Right kidney (tissue), 1 donor: ENCODE measurements around the gene FCN2.

Experiments used
- DNase-seq: peaks from one replicate; pipeline ENCODE4 v3.0.0-alpha.2; 2016

Gene FCN2

DNA sequence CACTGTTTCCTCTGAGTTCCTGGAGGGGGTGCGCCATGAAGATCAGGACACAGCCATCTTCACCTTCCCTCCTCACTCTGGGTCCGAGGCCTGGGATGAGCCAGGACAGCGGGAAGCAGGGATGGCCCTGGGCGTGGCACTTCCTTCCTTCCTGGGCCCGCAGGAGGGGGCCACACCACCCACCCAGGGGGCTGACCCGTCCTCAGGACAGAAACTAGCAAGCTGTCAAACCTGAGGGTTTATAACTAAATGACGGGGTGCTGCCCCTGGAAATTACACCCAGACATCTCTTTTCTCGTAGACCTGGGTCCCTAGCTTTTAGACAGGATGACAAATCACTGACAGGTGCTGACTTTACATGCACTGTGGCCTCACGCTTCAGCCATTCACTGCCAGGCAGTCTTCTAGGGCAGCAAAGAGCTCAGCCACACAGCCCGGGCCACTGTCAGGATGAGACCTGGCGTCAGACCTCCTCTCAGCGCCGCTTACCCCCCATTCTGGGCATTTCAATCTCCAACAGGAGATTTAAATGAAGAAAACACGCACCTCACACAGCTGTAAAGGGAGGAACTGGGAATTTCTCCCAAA, 8.1 kb downstream of the FCN2 start:
- DNase-seq: no peak

DNA sequence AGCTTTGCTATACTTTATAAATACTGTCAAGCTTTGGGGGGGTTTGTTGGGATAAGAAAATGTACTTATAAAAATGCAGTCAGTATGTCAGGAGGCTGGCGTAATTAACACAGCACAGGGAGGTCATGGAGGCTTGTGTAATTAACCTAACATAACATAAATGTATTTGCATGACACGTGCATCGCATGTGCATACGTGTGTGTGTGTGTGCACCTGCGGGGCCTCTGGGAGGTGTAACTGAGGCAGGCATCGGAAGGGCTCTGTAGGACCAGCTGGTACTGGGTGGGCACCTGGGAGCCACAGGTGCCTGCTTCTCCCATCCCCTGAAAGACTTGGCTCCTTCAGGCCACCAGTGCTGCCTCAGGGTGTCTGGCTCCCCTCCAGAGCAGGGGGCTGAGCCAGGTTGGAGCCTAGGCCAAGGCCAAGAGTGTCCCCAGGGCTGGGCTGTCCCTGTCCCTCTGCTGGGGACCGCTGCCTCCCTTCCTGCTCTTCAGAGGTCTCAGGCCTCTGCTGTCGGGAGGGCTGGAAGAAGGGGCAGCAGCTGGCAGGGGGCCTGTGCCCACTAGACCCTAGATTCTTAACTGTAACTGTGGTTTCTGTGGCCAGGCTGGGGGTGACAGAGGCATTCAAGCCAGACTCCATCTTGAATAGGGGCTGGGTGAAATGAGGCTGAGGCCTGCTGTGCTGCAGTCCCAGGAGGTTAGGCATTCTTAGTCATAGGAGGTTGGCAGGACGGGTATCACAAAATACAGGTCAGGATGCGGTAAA, 9.0 kb downstream of the FCN2 start:
- DNase-seq: no peak

DNA sequence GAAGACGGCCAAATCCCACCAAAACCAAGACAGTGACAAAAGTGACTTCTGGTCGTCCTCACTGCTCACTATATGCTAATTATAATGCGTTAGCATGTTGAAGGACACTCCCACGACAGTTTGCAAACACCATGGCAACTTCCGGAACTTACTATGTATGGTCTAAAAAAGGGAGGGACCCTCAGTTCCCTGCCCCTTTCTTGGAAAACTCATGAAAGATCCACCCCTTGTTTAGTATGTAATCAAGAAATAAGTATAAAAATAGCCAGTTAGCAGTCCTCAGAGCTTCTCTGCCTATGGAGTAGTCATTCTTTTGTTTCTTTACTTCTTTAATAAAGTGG, 9.5 kb downstream of the FCN2 start:
- no peak for DNase-seq

DNA sequence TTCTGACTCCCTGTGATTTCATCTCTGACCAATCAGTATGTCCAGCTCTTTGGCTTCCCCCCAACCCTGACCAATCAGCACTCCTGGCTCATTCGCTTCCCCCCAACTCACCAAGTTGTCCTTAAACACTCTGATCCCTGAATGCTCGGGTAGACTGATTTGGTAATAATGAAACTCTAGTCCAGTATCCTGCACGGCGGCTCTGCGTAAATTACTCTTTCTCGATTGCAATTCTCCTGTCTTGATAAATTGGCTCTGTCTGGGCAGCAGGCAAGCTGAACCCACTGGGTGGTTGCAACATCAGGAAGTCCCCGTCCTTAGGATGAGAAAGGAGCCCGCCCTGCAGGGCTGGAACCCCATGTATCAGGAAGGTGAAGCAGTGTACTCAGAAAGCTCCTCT, 10.4 kb downstream of the FCN2 start:
- no peak for DNase-seq

DNA sequence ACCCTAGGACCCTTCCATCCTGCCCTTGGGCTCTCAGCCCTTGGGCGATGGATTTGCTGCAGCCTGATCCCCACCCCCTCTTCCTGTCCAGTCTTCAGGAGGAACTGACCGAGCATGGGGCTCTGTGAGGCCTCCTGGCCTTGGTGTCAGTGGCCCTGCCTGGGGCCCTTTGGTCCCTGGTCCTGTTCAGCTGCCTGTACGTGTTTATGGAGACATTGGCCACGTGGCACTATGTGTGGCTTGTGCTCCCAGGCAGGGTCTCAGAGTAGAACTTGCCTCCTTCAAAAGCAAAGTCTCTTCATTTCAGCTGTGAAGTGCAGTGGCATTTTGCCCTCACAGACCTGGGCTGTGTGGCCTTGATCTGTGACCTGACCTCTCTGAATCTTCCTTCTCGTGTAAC, 11.1 kb downstream of the FCN2 start:
- no peak for DNase-seq

DNA sequence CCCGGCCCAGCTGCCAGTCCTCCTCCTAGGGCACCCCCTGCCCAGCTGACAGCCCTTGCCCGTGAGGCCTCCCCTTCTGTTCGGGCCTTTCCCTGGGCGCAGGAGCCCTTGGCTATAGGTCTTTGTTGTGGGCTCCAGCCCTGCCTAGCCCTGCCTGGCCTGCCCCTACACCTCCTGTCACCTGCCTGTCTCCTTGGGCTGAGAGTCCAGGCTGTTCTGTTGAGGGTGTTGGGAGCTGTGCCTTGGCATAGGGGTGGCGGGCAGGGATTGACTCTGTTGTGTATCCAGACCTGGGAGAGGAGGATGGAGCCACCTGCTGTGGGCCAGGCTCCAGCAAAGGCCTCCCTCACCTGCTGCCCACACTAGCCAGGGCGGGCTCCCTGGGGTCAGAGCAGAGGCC, 11.6 kb downstream of the FCN2 start:
- no peak for DNase-seq

DNA sequence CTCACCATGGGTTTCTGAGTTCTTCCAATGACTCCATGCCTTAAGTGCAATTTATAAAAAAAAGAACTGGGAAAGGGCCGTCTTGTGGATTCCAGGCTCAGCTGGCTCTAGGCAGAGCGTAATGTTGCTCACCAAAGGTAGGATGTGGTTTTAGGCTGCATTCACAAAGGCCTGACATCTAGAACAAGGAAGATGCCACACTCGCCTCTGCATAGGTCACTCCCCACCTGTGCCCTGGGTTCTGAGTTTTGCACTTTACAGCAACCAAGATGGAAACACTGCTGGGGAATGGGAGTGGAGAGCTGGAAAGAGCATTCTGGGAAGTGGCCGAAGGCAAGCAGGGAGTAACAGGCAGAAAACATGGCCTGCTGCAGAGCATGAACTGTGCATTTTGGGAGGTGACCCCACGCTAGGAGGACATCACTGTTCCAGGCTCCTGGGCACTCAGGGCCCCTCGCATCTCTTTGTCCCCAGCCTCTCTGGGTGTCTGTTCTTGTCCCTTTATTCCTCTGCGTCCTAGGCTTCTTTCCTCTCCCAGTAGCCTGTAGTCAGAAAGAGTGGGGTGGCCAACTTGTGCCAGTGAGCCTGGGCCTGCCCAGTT, 12.3 kb downstream of the FCN2 start:
- no peak for DNase-seq

DNA sequence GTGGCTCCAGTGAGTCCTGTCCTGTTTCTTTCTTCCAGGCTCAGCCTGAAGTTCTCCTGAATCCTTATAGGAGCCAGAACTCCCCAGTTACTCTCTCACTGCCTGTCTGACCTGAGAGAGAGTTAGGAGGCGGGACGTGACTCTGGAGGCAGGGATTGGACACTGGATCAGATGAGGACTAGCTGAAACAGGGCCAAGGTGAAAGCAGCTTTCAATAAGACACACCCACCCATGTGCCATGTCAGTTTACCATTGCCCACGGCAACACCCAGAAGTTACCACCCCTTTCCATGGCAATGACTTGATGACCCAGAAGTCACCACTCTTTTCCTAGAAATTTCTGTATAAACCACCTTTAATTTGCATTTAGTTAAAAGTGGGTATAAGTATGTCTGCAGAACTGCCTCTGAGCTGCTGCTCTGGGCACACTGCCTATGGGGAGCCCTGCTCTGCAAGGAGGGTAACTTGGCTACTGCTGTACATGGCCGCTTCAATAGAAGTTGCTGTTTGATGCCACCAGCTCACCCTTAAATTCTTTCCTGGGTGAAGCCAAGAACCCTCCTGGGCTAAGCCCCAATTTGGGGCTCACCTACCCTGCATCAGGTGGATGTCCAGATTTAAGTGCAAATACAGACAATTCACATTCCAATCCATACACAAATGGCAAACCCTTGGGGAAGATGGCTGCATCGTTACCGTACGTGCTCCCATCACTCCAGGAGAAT, 13.7 kb downstream of the FCN2 start:
- DNase-seq: no peak

DNA sequence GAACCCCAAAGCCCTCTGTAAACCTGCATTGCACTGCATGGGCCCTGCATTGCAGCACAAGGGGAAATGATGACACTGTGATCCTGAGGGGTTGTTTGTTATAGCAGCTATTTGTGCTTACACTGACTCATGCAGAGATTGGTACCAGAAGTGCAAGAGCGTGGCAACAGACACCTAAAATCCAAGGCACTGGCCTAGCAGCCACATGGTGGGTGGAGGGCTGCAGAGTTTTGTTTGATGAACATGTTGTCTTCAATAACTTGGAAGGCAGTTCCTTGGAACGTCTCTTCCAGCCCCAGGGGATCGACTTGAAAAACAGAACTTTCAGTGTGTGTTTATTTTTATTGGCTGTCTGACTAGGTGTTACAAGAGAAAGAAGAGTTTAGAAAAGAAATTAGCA, 14.5 kb downstream of the FCN2 start:
- no peak for DNase-seq

DNA sequence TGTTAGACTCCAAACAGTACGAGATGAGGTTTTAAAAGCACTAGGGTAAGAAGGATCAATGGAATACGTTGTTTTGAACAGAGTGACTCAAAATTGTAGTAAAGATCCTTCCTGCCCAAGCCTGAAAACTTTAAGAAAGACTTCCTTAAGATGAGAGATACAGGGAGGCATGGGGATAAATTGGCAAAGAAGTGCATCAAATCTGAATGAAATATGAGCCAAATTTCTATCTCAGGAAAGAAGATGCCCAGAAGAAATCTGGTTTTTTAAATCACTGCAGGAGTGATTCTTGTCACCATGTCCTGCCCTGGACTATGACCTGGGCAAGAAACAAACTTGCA, 14.9 kb downstream of the FCN2 start:
- DNase-seq: no peak

DNA sequence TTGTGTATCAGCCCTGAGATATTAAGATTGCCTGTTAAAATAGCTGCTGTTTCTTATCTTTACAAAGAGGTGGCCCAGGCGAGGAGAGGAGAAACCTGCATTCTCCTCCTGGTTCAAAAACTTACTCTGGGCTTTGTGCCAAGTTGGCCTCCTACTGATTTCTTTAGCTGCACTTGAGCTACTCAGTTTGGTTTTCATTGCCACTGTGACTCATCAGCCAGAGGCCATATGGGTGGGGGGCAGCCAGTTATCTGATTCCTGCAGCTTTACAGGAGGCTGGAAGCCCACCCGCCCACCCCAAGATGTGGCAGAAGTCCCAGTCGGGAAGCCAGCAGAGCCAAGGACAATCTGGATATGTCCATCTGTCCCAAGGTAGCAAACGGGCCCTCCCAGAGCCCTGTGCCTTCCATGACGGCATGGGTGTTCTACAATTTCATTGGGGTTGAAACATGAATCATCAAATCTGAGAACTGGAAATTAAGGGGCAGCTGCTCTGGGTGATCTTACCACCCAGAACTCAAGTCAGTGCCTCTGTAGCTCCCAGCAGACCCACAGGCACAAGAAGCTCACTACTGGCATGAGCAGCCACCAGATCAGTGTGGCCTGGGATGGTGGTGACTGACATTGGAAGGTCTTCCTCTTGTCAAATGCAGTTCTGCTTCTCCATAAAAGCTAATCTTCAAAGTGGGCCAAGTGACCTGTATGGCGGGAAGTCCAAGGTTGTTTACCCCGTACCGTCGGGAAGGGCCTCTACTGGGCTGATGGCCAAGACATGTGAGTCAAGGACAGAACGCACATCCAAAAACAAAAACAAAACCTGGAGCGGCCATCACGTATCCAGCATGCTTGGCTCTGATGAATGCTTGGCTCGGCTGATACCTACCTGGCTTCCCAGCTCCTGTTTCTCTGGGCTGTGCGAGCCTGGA, 15.6 kb downstream of the FCN2 start:
- no peak for DNase-seq

DNA sequence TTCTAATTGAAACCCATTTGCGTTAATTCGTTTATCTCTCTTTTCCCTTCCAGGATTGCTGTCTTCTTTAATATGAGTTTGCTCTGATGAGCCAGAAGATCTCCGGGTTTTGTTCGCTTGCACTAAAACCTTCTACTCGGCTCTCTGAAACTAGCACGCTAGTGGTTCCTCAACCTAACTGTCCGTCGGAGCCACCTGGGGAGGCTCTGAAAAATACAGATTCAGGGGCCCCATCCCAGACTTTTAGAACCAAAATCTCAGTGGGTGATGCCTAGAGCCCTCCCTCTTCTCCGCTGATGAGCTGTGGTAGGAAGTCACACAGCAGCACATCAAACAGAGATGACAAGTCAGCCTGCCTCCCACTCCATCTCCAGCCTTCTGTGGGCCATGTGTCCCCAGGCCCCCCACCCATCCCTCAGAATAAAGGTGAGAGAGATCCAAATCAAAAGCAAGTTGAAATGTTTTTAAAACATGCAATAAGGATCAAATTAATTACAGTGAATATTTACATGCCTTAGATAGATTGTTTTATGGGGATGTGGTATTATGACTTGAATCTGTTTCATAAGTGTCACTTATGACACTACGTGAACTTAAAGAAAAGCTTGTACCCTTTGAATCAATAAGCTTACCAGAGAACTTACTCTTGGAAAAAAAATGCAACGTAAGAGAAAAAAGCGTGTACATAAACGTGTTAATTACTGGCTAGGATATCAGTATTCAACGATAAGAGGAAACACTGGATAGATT, 16.4 kb downstream of the FCN2 start:
- DNase-seq: no peak

DNA sequence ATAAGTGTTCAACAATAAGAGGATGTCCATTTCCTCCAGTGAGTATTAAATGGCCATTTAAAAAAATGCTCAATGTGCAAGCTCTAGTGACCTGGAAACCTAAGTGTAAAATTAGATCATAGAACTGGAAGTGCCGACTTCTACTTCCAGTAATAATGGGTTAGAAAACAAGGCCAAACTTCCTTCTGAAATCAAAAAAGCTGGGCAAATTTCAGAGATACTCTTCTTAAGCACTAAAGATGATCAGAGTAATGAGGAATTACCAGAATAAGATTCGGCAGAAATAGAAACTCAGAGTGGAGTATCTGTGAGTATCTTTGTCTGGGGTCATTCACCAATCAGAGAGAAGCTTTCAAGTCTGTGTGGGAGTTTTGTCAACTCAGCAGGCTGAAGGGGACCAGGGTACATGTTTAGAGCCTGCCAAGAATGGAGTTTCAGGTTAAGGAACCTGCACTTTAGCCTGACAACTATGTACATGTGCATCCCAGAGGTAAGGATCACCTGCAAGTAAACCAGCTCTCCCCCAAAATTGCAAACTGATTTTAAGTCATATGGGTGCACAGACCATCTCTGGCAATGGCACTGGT, 17.1 kb downstream of the FCN2 start:
- no peak for DNase-seq

DNA sequence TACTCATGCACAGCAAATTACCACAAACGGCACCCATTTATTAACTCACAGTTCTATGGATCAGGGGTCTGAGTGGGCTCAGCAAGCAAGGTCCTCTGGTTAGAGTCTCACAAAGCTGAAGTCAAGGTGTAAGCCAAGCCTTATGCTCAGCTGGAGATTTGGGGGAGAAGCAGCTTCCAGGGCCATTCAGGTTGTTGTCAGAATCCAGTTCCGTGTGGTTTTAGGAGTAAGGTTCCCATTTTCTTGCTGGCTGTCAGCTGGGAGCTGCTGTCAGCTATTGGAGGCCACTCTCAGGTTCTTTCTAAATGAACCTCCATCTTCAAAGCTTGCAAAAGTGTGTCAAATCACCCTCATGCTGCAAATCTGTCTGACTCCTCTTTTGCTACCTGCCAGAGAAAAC, 17.7 kb downstream of the FCN2 start:
- no peak for DNase-seq

DNA sequence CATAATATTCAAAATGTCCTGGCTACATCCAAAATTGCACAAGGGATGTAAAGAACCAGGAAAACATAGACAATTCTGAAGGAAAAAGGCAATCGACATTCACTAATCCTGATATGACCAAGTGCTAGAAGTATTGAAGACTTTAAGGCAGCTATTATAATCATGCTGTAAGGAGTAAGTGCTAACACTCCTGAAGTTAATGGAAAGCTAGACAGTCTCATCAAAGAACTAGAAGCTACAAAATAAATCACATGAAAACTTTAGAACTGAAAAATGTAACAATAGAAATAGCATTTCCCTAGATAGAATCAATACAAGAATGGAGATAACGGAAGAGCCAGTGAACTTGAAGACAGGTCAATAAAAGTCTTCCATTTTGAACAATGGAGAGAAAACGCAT, 18.6 kb downstream of the FCN2 start:
- DNase-seq: no peak

DNA sequence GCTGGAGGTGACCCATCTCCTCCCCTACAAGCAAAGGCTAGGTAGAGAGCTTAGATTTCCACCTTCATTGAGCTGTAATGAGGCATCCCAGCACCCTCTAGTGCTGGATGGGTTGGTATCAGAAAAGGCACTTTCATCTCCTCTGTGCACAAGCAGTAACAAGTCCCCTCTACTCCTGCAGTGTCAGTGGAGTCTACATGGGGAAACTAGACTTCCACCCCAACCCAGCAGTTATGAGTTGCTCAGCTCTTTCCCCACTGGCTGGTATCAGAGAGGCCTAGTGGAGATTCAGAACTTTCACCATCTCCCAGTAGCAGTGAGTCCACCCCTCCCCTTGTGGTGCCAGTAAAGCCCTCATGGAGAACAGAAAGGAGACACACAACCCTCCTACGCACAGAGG, 19.2 kb downstream of the FCN2 start:
- DNase-seq: no peak

DNA sequence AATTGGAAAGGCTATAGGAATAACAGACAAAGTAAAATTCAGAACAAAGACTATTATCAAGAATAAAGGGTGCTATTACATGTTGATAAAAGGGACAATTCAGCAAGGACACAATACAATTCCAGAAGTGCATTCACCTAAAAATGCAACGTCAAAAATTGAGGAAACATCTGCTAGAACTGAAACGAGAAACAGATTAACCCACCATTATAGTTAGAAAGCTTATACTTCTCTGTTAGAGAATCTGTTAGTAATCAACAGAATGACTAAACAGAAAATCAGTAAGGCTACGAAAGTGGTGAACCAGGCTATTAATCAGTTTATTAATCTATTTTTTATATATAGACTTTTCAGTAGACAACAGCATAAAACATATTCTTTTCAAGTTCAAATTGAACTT, 22.3 kb downstream of the FCN2 start:
- no peak for DNase-seq

DNA sequence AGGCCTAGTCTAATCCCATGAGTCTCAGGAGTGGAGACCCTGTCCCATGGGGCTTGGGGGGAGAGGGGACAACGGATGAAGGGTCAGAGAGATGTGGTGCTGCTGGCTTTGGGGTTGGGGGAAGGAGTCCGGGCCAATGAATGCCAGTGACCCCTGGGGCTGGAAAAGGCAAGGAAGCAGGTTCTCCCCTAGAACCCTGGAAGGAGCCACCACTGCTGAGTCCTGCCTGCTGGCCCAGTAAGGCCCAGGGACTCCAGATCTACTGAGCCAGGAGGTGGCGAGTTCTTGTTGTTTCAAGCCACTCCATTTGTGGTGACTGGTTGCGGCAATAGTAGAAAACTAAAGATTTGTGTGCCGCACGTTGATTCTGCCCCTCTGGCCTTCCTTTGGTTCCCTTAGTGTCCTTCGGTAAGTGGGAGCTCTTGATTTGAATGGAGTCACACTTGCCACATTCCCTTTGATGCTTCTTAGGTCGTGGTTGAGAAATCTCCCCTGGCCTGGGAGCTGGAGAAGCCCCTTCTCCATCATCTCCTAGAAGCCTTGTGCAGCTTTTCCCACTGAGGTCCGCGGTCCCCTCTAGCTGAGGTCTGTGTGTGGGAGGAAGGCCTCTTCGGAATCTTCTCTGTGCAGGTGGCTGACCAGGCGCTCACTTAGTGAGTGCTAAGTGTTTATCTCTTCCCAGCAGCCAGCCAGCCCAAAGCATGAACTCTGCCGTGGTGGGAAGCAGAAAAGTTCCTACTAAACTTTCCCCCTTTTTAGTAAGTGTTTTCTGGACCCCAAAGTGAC, 28.1 kb downstream of the FCN2 start:
- DNase-seq: no peak

DNA sequence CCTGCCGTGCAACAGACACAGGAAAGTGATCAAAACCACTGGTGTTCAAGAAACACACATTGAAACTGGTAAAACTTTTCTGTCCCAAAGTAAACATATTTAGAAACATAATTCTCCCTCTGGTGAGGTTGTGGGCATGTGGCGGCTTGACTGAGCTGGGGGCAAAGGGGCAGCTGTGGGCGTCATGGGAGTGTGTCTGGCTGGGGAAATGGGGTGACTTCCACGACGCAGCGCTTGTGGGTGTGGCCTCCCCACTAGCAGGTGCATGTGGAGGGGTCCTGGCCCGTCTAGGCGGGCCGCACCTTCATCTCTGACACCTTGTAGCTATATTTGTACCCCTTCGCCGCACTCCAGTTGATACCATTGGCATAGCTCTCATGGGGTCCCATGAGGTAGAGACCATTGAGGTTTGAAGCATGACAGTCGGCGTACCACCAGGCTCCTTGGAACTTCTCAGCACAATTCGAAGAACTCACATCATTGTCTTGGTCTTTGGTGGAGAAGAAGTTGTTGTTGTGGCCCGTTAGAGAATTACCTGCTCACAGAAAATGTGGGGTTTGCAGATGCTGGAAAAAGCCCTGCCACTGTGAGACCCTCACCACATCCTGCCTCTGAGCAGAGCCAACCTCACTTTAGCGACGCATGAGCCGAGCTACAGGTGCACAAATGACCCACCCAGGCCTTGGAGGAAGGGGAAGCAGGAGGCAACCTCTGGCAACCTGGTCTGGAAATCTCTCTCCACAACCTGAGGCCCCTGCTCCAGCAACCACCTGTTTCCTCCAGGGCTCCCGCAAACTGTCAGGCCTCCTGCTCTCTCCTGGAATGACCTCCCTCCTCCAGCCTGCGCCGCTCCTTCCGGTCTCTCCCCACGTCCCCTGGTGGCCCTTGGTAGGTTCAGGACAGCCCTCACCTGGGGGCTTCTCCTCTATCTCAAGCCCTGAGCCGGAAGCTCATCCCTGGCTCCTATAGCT, 29.2 kb downstream of the FCN2 start:
- no peak for DNase-seq
